ENCODE measurements around the gene UBL4B.

DNA sequence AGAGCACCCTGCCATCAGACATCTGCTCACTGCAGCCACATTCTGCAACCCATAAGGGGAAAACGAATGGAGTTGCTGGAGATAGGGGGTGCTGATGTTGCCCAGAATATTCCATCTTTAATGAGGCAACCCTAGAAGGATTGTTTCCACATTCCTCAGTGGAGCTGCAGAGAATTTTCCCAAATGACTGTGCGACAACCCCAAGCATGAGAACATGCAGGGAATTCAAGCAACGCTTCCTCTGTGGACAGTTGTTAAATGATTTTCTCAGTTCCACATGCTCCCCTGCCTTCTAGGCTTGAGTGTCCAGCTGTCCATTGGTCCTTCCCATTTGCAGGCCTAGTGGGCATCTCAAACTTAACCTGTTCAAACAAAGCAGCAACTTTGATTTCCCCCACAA lies 20.5 kb upstream of the UBL4B start:
- TF ChIP-seq, protein P1, sequence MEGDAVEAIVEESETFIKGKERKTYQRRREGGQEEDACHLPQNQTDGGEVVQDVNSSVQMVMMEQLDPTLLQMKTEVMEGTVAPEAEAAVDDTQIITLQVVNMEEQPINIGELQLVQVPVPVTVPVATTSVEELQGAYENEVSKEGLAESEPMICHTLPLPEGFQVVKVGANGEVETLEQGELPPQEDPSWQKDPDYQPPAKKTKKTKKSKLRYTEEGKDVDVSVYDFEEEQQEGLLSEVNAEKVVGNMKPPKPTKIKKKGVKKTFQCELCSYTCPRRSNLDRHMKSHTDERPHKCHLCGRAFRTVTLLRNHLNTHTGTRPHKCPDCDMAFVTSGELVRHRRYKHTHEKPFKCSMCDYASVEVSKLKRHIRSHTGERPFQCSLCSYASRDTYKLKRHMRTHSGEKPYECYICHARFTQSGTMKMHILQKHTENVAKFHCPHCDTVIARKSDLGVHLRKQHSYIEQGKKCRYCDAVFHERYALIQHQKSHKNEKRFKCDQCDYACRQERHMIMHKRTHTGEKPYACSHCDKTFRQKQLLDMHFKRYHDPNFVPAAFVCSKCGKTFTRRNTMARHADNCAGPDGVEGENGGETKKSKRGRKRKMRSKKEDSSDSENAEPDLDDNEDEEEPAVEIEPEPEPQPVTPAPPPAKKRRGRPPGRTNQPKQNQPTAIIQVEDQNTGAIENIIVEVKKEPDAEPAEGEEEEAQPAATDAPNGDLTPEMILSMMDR (optimal IDR thresholded peaks at IDR 0.05 in 1 of 3, IDR thresholded peaks at IDR 0.05 in 1 of 3, conservative IDR thresholded peaks at IDR 0.05 in 1 of 3; ENCODE audit: extremely low read depth in 1 of 3, insufficient read depth in 2 of 3, low read length in 3 of 3), result no peak
- no peak for TF ChIP-seq EZH2 (IDR thresholded peaks at IDR 0.05; ENCODE audit: low read length)

Measured in keratinocyte (primary cell).